ELF-1 (cell line): ENCODE data around the gene IFIT2.
"Not testable (repeated sequence)": the region's sequence is repeated elsewhere in the genome, so short reads cannot be mapped to it uniquely, and the experiment has no call there.

Experiments used
- DNase-seq: peaks from one replicate; pipeline ENCODE4 v3.0.0-alpha.2; 2016; ENCODE audit warnings: low read depth, low spot score

The IFIT2 gene

DNA sequence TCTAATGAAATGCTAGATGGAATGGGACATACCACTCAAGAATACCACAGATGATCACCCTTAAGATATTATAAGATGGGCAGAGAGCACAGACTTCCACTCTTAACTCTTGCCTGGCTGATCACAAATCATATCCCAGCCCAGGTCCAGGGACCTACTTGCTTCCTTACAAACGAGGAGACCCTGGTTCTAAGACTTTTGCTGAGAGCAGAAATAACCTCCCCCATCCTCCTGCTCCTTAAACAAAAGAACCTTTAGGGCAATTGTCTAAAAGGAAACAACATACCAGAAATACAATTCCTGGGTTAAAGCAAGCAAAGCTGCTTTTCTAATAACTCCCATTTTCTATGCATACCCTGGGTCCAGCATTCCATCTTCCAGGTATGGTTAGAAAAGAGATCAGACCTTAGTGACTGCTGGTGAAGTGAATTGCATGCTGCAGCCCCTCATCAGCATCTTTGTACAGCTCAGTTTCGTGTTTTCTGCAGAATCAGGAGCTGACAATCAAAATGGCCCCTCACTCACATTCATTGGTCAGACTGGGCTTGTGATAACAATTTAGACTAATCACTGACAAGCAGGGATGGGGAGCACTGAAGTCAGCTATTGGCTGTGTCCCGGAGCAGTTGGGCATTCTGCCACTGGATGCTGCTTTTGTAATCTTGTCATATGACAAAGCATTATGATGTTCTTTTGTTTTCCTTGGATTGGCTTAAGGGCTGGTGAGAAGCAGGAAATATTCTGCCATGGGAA lies 40.5 kb downstream of the IFIT2 start:
- DNase-seq = no peak

DNA sequence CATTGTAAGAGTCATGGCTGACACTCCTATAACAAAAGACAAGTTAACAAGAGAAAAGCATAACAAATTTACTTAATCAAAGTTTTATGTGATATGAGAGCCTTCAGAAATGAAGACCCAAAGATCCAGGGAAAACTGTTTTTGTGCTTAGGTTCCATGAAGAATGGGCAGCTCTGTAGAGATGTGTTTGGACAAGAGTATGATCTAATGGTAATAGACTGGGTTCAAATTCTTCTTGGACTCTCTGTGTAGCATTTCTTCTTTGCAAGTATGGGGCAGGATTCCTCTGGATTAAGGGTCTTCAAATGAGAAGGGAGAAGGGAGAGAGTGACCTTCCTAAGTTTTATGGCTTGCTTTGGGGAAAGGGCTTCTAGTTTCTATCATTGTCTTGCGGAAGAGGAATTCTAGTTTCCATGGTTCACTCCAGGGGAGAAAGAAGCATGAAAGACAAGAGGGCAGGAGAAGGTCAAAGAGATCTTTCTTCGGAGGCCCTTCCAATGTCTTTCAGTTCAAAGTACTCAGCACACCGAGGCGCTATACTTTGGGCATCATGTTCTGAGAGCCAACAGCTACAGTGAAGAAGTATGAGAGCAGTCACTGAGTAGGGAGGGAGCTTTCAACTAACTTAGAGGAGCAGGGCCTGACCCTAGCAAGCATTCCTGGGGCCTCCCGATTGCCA lies 41.4 kb downstream of the IFIT2 start:
- DNase-seq = no peak

DNA sequence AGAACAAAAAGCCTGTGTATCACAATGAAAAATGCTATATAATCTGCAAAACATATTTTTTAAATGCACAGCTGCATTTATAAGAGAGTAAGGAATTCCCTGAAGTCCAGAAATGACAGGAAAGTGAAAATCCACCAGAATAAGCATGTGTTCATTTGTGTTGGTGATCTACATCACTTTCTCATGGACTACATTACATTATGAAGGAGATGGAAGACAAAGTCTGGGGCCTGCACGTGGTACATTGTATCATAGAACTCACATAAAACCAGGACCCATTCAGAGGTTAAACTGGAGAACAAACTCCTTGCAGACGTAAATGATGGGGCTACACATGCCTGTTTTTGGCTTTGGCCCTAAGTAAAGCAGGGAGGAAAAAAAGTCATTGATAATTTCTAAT lies 42.3 kb downstream of the IFIT2 start:
- no peak for DNase-seq

DNA sequence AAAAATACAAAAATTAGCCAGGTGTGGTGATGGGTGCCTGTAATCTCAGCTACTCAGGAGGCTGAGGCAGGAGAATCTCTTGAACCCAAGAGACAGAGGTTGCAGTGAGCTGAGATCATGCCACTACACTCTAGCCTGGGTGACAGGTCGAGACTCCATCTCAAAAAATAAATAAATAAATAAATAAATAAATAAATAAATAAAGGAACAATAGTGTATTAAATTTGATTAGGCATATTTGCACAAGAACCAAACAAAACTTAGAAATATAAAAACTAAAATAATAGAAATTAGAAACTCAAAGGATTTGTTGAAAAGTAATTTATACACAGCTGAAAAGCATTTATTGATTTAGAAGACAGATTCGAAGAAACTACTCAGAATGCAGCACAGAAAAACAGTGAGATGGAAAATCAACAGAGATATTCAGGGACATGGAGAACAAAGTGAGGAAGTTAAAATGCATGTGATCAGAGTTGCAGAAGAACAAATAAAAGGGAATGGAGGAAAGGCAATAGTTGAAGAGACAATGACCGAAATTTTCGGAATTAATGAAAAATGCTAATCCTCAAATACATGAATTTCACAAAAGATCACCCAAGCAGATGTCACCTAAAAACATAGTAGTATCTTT lies 43.6 kb downstream of the IFIT2 start:
- no peak for DNase-seq

DNA sequence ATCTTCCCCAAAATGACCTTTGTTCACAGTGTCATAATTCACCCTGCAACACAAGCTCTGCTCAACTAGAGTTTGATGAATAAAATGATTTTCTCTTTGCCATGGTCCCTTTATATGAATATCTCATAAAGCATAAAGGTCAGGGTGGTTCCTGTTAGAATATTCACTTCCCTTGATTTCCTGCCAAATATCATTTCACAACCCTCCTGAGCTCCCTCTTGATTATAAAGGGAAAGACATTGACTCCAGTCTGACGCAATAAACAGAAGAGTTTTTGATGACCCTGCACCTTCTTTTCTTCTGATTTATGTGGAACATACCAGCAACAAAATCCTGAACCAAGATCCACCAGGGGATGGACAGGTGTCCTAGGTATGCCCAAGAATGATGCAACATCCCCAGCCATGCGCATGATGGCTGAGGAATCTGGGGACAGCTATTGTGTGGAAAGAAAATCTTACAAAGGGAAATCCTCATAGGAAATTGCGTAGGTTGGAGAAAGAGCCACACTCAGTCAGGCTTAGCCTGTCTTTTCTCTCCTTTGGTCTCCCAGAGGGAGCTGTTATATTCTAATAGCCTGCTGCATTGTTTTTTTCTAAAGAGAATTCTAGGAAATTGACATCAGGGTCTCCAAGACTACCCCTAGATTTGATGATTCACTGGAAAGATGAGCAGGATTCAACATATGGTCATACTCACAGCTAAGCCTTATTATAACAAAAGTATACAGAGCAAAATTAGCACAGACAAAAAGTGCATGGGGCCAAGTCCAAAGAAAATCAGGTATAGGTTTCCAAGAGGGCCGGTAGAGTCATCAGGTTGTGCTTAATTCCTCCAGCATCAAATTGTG lies 44.8 kb downstream of the IFIT2 start:
- no peak for DNase-seq

DNA sequence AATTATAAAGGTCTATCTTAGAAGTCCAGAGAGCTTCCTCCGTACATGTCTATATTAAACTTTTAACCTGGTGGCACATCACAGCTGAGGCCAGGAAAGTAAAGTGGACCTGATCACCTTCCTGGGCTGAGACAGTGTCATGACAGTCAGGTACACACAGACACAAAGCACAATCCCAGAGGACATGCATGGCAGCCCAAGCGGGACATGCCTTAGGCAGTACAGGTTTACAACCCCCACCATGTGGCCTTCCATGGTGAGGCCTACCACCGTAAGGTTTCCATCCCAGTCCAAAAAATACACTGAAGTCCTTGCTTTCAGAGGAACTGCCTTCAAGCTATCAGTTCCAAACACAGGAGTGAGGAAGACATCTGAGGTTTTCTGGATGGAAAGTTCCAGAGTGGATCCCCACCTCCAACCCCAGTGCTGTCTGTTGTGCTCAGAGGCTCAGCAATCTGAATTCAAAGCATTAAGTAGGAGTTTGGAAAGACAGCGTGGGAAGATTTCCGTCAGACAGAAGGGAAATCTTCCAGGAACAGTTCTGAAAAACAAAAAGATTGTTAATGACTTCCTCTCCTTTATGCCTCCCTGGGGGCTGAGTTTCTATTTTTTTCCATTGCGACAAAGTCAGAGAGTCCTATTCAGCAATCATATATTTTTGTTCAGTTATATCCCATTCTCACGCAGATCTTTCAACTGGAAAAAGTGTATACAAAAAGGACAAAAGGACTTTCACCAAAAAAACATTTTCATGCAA lies 46.0 kb downstream of the IFIT2 start:
- peak; percentile 36 for DNase-seq

DNA sequence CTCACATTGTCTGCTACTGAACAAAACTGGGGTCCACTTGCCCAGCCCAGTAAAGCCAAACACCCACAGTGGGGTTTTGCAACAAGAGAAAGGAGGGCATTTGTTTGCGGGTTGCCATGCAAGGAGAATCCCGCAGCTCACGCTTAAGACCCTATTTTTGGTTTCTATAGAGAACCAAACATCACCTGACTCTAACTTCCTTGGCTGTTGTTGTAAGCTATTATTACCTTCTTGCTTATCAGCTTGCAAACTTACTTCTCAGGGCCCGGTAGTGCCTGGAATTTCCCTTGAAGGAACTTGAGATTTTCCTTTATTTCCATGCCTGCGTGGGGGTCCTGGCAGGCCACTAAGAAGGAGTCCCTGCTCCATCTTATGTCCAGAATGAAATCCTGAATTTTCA lies 46.6 kb downstream of the IFIT2 start:
- DNase-seq = no peak

DNA sequence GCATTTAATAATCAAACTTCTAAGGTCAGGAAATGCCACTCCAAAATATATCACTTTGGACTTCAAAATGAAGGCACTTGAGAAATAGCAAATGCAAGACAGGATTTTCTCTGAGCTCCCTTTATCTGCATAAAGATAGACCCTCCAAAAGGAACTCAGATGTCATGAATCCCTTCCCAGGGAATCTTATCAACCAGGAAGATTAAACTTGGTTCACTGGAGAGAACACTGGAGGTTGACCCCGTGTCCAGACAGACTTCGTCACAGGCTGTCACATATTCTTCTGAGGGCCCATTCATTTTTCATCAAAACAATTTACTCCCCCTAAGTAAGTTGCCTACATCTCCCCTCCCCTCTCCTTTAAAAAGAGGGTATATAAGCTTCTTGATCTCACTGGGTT lies 47.1 kb downstream of the IFIT2 start:
- no peak for DNase-seq

DNA sequence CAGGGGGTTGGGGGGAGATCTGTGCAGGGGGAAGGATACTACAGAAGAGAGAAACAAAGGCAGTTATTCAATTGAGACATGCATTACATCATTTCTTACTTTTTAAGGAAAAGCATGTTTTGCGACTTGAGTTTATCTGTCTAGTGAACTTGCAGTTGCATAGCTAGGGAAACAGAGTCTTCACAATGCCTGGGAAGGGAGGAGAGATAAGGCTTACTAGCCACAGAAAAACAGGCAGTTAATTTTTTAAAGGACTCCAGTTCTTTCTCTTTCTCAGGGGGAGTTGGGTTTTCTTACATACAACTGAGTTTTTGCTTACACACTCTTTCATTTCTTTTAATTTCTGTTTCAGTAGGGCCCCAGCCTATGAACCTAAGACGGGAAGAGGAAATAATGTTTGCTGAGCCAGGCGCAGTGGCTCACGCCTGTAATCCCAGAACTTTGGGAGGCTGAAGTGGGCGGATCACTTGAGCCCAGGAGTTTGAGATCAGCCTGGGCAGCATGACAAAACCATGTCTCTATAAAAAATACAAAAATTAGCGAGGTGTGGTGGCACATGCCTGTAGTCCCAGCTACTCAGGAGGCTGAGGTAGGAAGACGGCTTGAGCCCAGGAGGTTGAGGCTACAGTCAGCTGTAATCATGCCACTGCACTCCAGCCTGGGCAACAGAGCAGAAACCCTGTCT lies 48.9 kb downstream of the IFIT2 start:
- DNase-seq = not testable (repeated sequence)

DNA sequence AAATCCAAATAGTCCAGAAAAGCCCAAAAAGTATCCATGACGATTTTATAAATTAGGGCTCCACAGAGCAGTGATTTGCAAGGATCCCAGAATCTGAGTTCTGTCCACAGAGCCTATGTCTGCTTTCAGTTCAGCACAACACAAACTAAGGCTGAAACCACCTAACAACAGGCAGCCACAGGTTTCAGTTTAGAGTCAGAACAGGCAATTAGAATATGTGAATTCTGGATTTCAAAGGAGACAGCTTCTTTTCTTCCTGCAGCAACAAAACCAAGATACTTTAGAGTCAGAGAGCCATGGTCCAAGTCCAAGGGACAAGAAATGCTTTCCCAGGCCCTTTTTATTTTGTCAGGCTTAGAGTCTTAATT lies 49.5 kb downstream of the IFIT2 start:
- DNase-seq = no peak

DNA sequence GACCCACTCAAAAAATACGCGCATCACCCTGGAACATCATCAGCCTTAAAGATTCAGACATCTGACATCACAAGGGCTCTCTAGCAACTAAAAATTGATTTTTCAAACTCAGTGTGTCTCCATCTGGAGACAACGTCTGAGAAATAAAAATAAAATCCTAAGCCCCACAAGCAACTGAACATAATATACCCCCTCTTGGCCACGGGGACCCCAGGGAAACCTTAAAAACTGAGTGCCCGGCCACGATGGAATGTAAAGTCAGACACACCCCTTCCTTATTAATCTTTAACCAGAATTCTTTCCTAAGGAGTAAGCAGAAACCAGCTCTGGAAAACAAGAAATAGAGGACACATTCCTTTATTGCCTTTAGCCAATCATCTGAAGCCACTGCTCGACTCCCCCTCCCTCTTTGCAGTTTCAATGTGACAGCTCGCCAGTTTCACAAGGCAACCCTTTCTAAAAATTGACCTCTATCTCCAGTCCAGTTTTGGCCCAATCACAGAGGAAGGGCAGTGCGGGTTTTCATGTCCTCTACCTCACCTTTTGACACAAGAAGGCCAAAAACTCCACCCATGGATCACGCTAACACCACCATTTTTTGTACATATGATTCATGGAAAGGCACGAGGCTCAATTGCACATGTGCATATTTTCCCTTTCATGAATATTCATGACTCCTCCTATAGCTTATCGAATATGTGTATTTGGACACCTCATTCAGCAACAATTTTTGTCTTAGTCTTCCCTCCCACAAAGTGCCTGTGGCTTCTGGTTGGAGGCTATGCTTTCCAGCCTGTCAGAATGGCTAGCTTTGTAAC lies 50.1 kb downstream of the IFIT2 start:
- peak; percentile 11 for DNase-seq

DNA sequence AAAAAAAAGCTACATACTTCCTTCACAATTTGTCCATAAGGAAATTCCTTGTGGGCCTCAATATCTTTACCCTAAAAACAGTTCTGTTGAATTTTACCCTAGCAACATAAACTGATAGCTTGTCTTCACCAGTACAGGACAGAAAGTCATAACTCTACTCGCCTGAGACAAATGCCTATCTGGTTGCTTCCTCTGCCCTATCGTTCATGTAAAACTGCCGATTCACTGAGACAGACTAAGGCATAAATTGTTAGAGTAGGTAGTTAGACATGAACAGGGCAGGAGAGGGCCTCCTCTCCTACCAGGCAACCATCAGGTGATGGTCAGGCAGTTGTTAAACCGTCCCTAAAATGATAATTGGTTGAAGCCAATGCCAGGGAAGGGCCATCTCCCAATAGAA lies 51.0 kb downstream of the IFIT2 start:
- no peak for DNase-seq

DNA sequence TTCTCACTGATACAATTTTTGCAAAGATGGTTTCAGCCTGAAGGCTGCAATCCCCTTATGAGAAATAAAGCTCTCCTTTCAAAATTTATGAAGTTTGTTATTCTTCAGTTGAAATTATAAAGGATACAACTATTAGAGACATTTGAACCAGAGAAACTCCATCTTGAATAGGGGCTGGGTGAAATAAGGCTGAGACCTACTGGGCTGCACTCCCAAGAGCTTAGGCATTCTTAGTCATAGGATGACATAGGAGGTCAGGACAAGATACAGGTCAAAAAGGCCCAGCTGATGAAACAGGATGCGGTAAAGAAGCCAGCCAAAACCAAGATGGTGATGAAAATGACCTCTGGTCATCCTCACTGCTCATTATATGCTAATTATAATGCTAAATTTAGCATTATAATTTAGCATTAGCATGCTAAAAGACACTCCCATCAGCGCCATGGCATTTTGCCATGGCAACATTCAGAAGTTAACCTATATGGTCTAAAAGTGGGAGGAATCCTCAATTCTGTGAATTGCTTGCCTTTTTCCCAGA lies 53.6 kb downstream of the IFIT2 start:
- DNase-seq = no peak

DNA sequence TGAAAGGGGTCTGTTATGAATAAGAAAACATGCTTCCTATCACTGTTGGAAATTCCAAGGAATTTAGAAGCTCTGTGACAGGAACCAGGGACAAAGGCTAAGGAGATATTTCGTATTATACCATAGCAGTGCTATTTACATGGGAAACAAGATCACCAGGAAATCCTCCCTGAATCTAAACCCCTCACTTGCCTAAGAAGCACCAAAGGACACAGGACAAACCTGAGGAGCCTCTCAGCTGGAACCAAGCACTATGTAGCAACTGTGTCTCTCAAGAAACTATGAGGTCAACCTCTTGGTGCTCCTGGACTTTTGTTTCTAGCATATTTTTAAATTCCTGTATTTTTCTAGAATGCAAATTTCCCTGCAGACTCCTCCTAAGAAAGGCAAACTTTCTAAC lies 55.2 kb downstream of the IFIT2 start:
- DNase-seq = no peak

DNA sequence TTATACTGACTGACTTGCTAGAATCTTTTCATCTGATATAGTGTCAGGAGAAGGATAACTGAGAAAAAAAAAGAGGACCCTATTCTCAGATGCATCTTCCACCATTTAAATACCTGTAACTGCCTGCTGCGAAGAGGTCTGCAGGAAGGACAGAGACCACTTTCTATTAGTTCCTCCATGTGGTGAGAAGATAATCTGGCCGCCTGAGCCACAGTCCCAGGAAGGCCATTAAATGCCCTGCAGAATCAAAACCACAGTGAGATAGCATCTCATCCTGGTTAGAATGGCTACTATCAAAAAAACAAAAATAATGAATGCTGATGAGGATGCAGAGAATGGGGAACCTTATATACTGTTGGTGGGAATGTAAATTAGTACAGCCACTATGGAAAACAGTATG lies 56.1 kb downstream of the IFIT2 start:
- DNase-seq = no peak
